Activated CD4-positive, alpha-beta T cell treated with anti-CD3 and anti-CD28 coated beads for 4 hours (primary cell): Measurements from ENCODE around the gene MYORG.

Experiments
- DNase-seq, 2 donors: peaks; one replicate each; pipeline ENCODE4 v3.0.0-alpha.2; 2020

MYORG gene

DNA sequence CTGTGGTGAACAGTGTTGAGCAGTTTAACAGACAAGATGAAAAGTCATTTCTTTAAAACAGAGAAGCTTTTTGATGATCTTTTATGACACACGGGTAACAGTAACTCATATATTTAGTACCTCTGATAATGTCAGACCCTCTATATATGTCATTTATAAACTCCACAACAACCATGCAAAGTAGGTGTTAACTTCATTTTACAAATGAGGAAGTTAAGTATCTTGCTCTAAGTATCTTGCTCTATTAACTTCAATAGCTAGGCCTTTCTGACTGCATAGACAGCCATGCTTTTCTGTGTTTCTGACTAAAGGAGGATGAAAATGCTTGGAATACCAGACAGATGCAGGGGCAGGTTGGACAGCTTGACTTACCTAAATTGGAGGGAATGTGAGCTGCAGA, 45.5 kb downstream of the MYORG start:
- DNase-seq, result no peak

DNA sequence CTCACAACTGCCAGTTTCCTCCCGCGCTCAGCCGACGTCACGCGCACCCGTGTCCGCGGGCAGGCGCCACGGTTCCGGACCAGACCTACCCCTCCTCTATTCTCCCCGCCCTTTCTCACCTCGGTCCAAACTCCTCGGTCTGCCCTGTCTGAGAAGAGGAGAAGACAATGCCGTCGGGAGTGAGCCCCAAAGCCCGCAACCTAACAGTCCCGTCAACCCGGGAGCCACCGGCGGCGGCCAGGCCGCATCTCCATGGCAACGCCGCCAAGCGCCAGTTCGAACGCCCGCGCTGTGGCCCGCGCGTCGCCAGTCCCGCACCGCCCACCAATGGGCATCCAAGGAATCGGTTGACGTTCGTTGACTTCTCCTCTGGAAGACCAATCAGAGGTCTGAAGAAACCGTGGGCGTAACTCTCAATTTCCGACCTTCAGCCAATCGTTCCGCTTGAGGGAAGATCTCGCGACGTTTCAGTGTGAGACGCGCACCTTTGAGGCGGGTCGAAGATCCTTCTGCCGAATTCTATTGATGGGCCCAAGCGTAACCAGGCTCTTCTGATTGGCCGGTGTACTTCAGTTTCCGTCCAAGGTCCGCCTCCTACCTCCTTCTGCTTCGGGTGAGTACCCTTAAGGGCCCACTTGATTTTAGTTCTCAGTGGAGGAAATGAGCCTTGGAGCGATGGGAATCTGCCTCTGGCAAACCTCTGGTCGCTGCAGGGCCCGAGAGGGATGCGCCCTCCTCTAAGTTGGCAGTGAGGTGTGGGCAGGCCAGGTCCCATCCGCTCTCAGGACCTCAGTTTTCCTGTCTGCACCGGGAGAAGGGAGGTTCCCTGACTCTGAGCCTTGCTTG, 47.5 kb downstream of the MYORG start, which contains the start of the genes KIF24 and NUDT2:
TSS of gene KIF24 (minus strand) at position 282 of the 846 bp plus-strand sequence. CDS start 17,922 bp downstream, outside the sequence.
TSS of gene NUDT2 (plus strand) at position 583 of the 846 bp plus-strand sequence. CDS start 9,471 bp downstream, outside the sequence.
- DNase-seq, result peak; percentile 93 to 94

DNA sequence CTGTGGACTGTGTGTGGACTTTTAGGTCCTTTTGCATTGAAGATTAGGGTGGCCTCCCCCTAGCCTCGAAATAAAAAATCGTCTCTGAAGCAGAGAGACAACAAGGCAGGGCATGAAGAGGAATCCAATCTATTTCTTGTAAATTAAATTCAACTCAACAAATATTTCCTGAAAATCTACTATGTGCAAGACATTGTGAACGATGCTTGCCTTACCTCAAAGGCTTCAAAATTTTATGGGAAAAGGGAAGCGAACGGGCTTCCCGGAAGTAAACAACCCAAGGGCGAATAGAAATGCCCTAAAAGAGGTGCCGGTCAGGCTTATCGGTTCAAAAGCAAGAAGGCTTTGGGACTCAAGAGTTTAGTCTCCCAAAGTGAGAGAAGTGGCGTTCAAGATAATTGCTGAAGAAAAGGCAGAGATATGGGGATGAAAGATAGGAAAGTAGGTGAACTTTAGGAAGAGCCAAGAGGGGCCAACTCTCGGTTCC, 48.2 kb downstream of the MYORG start:
- DNase-seq, result no peak

DNA sequence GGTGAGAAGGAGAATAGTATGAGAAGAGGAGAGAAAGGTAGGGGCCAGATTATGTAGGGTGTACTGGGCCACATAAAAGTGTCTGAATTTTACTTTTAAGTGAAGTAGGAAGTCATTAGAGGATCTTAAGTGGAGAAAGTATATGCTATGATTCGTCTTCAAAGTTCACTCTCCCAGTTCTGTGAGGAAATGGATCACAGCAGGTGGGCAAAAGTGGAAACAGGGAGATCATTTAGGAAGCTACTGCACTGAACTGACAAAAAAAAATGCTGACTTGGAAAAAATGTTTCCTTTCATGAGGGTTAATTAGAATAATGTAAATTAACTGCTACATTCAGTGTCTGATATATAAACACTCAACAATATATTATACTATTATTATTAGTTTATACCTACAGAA, 50.0 kb downstream of the MYORG start:
- DNase-seq, result no peak

DNA sequence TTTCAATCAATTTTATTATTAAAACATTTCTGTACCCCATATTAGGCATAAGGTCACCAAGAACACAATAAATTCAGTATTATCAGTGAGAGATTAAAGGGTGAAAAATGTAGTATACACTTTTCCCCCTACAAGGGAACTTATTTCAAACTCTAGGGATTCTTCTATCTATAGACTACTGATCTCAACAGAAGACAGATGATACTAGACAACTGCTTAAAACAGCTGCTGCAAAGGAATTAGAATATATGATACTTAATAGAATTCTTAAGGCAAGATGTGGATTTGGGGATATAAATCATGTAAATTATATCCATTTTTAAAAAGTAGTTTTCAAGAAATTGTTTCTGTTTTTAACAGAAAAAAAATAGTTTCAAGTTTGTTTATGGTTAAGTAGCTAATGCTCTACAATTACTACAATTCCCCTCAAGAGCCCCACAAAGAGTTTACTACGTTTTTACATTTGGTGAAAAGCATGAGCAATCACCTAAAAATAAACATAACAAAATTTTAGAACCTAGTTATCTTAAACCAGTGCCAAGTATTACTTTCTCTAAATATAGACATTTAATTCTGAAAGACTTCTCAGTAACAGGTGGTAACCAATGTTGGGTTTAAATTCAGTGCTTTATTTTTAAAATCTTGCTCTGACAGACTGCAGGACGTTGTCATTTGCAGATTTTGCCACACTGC, 53.7 kb downstream of the MYORG start:
- no peak for DNase-seq

DNA sequence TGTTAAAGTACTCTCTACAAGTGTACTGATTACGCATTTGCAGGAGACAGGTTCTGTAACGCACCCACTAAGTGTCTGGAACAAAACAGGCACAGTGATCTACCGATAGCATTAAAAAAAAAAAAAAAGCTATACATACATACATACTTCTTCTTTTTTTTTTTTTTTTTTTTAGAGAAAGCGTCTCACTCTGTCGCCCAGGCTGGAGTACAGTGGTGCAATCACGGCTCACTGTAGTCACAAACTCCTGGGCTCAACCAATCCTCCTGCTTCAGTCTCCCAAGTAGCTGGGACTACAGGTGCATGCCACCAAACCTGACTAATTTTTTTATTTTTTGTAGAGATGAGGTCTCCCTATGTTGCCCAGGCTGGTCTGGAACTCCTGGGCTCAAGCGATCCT, 55.2 kb downstream of the MYORG start:
- no peak for DNase-seq

DNA sequence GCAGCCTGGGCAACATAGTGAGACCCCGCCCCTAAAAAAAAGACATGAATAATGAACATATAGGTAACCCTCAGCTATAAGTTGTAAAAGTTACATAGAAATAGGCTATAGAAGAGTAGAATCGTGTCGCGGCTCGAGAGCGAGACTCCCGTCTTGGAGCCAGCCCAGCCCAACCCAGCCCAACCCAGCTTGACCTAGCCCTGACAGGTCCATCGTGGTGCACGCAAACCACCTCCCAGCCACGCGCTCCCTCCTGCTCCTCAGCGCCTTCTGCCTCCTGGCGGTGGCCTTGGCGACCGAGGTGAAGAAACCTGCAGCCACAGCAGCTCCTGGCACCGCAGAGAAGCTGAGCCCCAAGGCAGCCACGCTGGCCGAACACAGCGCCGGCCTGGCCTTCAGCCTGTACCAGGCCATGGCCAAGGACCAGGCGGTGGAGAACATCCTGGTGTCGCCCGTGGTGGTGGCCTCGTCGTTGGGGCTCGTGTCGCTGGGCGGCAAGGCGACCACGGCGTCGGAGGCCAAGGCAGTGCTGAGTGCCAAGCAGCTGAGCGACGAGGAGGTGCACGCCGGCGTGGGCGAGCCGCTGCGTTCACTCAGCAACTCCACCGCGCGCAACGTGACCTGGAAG, 58.4 kb downstream of the MYORG start:
- DNase-seq, result no peak

DNA sequence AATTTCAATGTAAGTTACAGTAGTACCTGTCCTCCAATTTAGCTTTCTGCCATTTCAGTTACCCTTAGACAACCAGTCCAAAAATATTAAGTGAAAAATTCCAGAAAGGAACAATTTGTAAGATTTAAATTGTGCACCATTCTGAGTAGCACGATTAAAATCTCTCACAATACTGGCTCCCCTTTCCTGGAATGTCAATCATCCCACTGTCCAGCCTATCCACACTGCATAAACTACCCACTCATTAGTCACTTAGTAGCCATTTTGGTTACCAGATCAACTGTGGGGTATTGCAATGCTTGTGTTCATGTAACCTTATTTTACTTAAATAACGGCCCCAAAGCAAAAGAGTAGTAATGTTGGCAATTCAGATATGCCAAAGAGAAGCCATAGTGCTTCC, 59.3 kb downstream of the MYORG start:
- DNase-seq, result no peak
